GM12891 (cell line): ENCODE results near the gene OSBPL6.

Experiments used
- PAX5 ChIP-seq: IDR thresholded peaks from 2 replicates; pipeline ENCODE4 v1.6.1; 2011; ENCODE audit warnings: low read length, moderate library complexity, mild to moderate bottlenecking; ENCODE audit not compliant: insufficient read depth, severe bottlenecking
- POLR2A ChIP-seq: IDR thresholded peaks from 2 replicates; pipeline ENCODE4 v1.6.1; 2011; ENCODE audit warnings: low read depth, low read length, control low read depth
- POLR2AphosphoS5 ChIP-seq: IDR thresholded peaks from 2 replicates; pipeline ENCODE4 v1.6.1; 2011; ENCODE audit warnings: low read depth, low read length, control low read depth
- POU2F2 ChIP-seq: IDR thresholded peaks from 2 replicates; pipeline ENCODE4 v1.6.1; 2011; ENCODE audit warnings: low read depth, mild to moderate bottlenecking, control low read depth, low read length, moderate library complexity
- SPI1 ChIP-seq: IDR thresholded peaks from 2 replicates; pipeline ENCODE4 v1.6.1; 2011; ENCODE audit warnings: low read depth, low read length, control low read depth
- TAF1 ChIP-seq: IDR thresholded peaks from 2 replicates; pipeline ENCODE4 v1.6.1; 2011; ENCODE audit warnings: low read depth, low read length, control low read depth

- TF ChIP-seq POLR2A, result no peak
- TF ChIP-seq POU2F2, result no peak
- TF ChIP-seq PAX5, result no peak
- TF ChIP-seq TAF1, result no peak
- TF ChIP-seq POLR2AphosphoS5, result no peak
- peak; percentile 37; the same call in 1 of the 2 replicates for TF ChIP-seq SPI1
Measured at GRCh38 chr2:178306352-178307073, 112.2 kb downstream of the OSBPL6 start.
